CD4-positive, alpha-beta memory T cell (primary cell): ENCODE measurements around the gene MED23. TPM values are rescaled to one million over a fixed set of nuclear protein-coding genes. Genes with fewer than 3 reads are reported as not detected.

Source experiments
- CTCF ChIA-PET: fragments of 350-600 bp; sonication (Branson Sonifier 250); formaldehyde crosslinking; loops from one replicate; lab custom pipeline; 2021; ENCODE audit warnings: inconsistent platforms; ENCODE audit not compliant: partially characterized antibody; lab: Charles Lee
- POLR2A ChIA-PET: fragments of 350-600 bp; sonication (Branson Sonifier 250); formaldehyde crosslinking; loops from one replicate; lab custom pipeline; 2021; ENCODE audit not compliant: partially characterized antibody; lab: Charles Lee
- DNase-seq, 5 donors: peaks; one replicate each; pipeline versions ENCODE4 v3.0.0 to v3.0.0-alpha.2; 2020 to 2022; ENCODE audit warnings: mixed read lengths in 1 of 5
- H3K27ac ChIP-seq: one replicate; pipeline ENCODE4 v1.7.0; 2013; ENCODE audit warnings: low read depth, low read length
- H3K27me3 ChIP-seq: 2 replicates; pipeline ENCODE4 v1.7.0; 2013; ENCODE audit warnings: mild to moderate bottlenecking, low read length, moderate library complexity; ENCODE audit not compliant: insufficient read depth
- H3K36me3 ChIP-seq: 2 replicates; pipeline ENCODE4 v1.7.0; 2013; ENCODE audit warnings: mild to moderate bottlenecking, low read length, moderate library complexity; ENCODE audit not compliant: insufficient read depth
- H3K4me1 ChIP-seq: 2 replicates; pipeline ENCODE4 v1.7.0; 2013; ENCODE audit warnings: mild to moderate bottlenecking, low read length, moderate library complexity; ENCODE audit not compliant: insufficient read depth
- H3K4me3 ChIP-seq, 2 donors: one replicate each; pipeline ENCODE4 v1.7.0; 2013; ENCODE audit warnings: low read length in 2 of 2, mild to moderate bottlenecking in 1 of 2
- H3K9me3 ChIP-seq, 2 donors: one replicate each; pipeline ENCODE4 v1.7.0; 2013; ENCODE audit warnings: low read length in 2 of 2, control low read depth in 1 of 2; ENCODE audit not compliant: control insufficient read depth in 1 of 2
- H3K27ac Mint-ChIP-seq, 7 donors: one replicate each; pipeline ENCODE4 v1.8.0; 2020 to 2021; ENCODE audit warnings: mixed read lengths in 7 of 7, mild to moderate bottlenecking in 6 of 7, inconsistent platforms in 3 of 7, moderate library complexity in 3 of 7
- H3K27me3 Mint-ChIP-seq, 2 donors: one replicate each; pipeline ENCODE4 v1.8.0; 2020 to 2021; ENCODE audit warnings: mixed read lengths in 2 of 2
- H3K36me3 Mint-ChIP-seq, 2 donors: one replicate each; pipeline ENCODE4 v1.8.0; 2020 to 2021; ENCODE audit warnings: mixed read lengths in 2 of 2, inconsistent platforms in 1 of 2, mild to moderate bottlenecking in 1 of 2
- H3K4me1 Mint-ChIP-seq, 4 donors: one replicate each; pipeline ENCODE4 v1.8.0; 2020 to 2021; ENCODE audit warnings: mixed read lengths in 4 of 4, mild to moderate bottlenecking in 1 of 4
- H3K4me3 Mint-ChIP-seq, 8 donors: one replicate each; pipeline ENCODE4 v1.8.0; 2020 to 2021; ENCODE audit warnings: mixed read lengths in 8 of 8, mild to moderate bottlenecking in 7 of 8, moderate library complexity in 6 of 8, inconsistent platforms in 3 of 8
- H3K9me3 Mint-ChIP-seq, 8 donors: one replicate each; pipeline ENCODE4 v1.8.0; 2020 to 2021; ENCODE audit warnings: mixed read lengths in 8 of 8, mild to moderate bottlenecking in 5 of 8, inconsistent platforms in 3 of 8, moderate library complexity in 1 of 8
- intact Hi-C: fragments of 100-400 bp; cut with micrococcal nuclease; formaldehyde crosslinking; loops from one replicate; pipeline ENCODE4 v1.15.1; 2023
- polyA plus RNA-seq, 2 donors: library from polyadenylated mRNA; unstranded; fragments of 300-500 nt; fragmentation: Illumina TruSeq; gene quantifications; one replicate each; pipeline ENCODE4 v1.2.3, GENCODE V29; 2021
- total RNA-seq, 2 experiments: library from RNA; stranded (reverse); gene quantifications; one replicate each; pipeline ENCODE4 v1.2.3, GENCODE V29; 2021

The MED23 gene
- total and polyA plus RNA-seq, 4 experiments from 2014 or later, result 10.9 to 56.4 (median 35.8) TPM

- Histone ChIP-seq H3K27me3 (no peaks in the 10 kb centered on the region), H3K36me3 (no peaks in the 10 kb centered on the region), H3K27ac (no peak overlapping the region), H3K4me3 (no peak overlapping the region), H3K9me3 (no peaks in the 10 kb centered on the region), H3K4me1 (peaks cover 19% of the 10 kb centered on the region)
- Mint-ChIP-seq H3K9me3 (no peaks in the 10 kb centered on the region), H3K27me3 (no peaks in the 10 kb centered on the region), H3K36me3 (peaks cover 0 to 8% of the 10 kb centered on the region in 2 donors), H3K4me1 (peaks cover 14 to 31% (median 24%) of the 10 kb centered on the region in 4 donors), H3K27ac (peak overlapping the region in 1 of 7 donors; percentile 19), H3K4me3 (no peak overlapping the region)
- CTCF ChIA-PET, result interaction anchor here (5.2 kb wide), 1 partner anchor 746 kb away, joined by 68 read pairs; no protein-coding TSS in a partner anchor
- POLR2A ChIA-PET, result no interaction called here
- no peak for DNase-seq
- intact Hi-C loops, result no loop called here
Observed at GRCh38 chr6:131631625-131632289, 3.7 kb upstream of the MED23 start.

DNA sequence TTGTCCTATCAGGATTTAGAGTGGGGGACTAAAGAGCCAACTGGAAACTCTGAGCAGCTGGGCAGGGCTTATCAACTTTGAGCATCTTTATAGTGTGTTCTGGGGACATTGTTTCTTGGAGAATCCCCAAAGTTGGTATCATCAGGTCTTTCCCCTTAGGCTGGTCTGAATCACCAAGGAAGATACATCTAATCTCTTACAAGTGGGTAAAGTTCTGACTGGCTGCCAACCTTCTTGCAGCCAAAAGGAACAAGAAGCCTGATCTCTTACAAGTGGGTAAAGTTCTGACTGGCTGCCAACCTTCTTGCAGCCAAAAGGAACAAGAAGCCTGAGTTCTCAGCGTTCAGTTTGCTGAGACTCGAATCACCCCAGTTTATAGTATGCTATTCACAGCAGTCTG is 1.6 kb upstream of the MED23 start:
- Mint-ChIP-seq H3K9me3 (no peaks in the 10 kb centered on the region), H3K27ac (peak overlapping the region in 4 of 7 donors; percentile 7 to 88 (median 42)), H3K27me3 (no peaks in the 10 kb centered on the region), H3K36me3 (peaks cover 2 to 15% of the 10 kb centered on the region in 2 donors), H3K4me1 (peaks cover 19 to 37% (median 29%) of the 10 kb centered on the region in 4 donors), H3K4me3 (peak overlapping the region in 2 of 8 donors; percentile 32 to 98)
- peaks cover 8% of the 10 kb centered on the region for H3K36me3 ChIP-seq
- no peak overlapping the region for H3K27ac ChIP-seq
- H3K27me3 ChIP-seq, result no peaks in the 10 kb centered on the region
- intact Hi-C loops, result loop anchor here (2.0 to 5.0 kb wide), 6 partner anchors 111 to 883 kb away; partner anchors contain the start of genes ENPP1, EPB41L2 and STX7
- POLR2A ChIA-PET, result interaction anchor here (1.1 to 3.0 kb wide), 3 partner anchors 16 to 447 kb away, joined by 3 to 16 read pairs (median 5); no protein-coding TSS in a partner anchor
- DNase-seq, result no peak
- CTCF ChIA-PET, result interaction anchor here (1.1 to 5.2 kb wide), 8 partner anchors 11 to 748 kb away, joined by 3 to 68 read pairs (median 13); no protein-coding TSS in a partner anchor
- H3K9me3 ChIP-seq, result no peaks in the 10 kb centered on the region
- H3K4me3 ChIP-seq, result no peak overlapping the region
- H3K4me1 ChIP-seq, result peaks cover 26% of the 10 kb centered on the region

DNA sequence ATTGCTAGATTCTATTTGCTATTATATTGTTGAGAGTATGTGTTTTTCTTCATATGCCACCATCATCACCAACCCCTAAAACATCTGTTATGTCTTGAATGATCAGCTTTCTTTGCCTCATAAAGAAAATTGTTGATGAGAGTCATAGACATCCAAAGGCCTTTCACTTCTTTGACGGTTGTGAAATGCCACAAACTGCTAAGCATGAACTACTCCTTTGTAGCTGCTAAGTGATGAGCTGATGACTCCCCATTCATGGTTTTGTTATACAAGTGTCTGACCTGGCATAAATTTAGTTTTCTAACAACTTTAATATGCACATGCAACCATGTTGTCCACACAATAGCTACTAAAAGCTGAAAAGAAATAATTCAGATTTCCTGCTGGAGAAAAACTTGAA is 684 bp upstream of the MED23 start:
- Histone ChIP-seq H3K27me3 (no peaks in the 10 kb centered on the region), H3K36me3 (peaks cover 17% of the 10 kb centered on the region), H3K27ac (no peak overlapping the region), H3K9me3 (no peaks in the 10 kb centered on the region), H3K4me1 (peaks cover 26% of the 10 kb centered on the region), H3K4me3 (peak overlapping the region in 1 of 2 donors; percentile 93)
- Mint-ChIP-seq H3K4me3 (peak overlapping the region; percentile 96 to 99 (median 98)), H3K4me1 (peaks cover 19 to 37% (median 31%) of the 10 kb centered on the region in 4 donors), H3K36me3 (peaks cover 4 to 23% of the 10 kb centered on the region in 2 donors), H3K27ac (peak overlapping the region in 6 of 7 donors; percentile 1 to 97 (median 92)), H3K27me3 (no peaks in the 10 kb centered on the region), H3K9me3 (no peaks in the 10 kb centered on the region)
- peak in 1 of 5 donors; percentile 2 for DNase-seq
- CTCF ChIA-PET, result interaction anchor here (0.6 to 5.2 kb wide), 40 partner anchors 10 to 884 kb away, joined by 3 to 68 read pairs (median 5); partner anchors contain the start of genes ENPP3 and STX7
- intact Hi-C loops, result loop anchor here (1.0 to 5.0 kb wide), 10 partner anchors 94 to 884 kb away; partner anchors contain the start of genes ENPP1, EPB41L2 and STX7
- POLR2A ChIA-PET, result interaction anchor here (1.0 to 3.0 kb wide), 9 partner anchors 12 to 1191 kb away, joined by 3 to 17 read pairs (median 3); partner anchors contain the start of gene EPB41L2

DNA sequence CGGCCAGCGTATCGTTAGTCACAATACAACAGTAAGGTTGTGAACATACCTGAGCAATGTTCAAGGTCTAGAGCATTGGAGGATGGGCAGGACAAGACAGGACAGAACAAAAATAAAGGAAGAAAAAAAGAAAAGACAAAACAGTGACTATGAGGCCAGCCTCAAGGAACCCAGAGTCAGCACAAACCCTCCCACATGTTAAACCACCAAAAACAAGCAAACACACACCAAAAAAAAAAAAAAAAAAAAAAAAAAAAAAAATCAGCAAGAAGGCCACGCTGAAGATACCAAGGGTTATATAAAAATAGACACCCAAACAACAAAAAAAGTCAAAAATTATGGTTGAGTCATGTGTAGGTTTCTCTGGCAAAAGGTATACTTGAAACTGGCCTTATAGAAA is 12.8 kb downstream of the MED23 start:
- DNase-seq, result no peak
- ChIA-PET CTCF (no interaction called here), POLR2A (interaction anchor here (3.3 kb wide), 1 partner anchor 13 kb away, joined by 16 read pairs; the partner anchor contains the start of gene MED23)
- Mint-ChIP-seq H3K27me3 (no peaks in the 10 kb centered on the region), H3K4me3 (no peak overlapping the region), H3K27ac (no peak overlapping the region), H3K4me1 (peaks cover 0 to 5% (median under 1%) of the 10 kb centered on the region in 4 donors), H3K9me3 (no peaks in the 10 kb centered on the region), H3K36me3 (peaks cover 46 to 72% of the 10 kb centered on the region in 2 donors)
- no peak overlapping the region for H3K27ac ChIP-seq
- peaks cover 67% of the 10 kb centered on the region for H3K36me3 ChIP-seq
- no peaks in the 10 kb centered on the region for H3K27me3 ChIP-seq
- intact Hi-C loops, result no loop called here
- no peaks in the 10 kb centered on the region for H3K9me3 ChIP-seq
- H3K4me1 ChIP-seq, result no peaks in the 10 kb centered on the region
- H3K4me3 ChIP-seq, result no peak overlapping the region

GRCh38 chr6:131613296-131613925 is 14.6 kb downstream of the MED23 start:
- peaks cover 53 to 73% of the 10 kb centered on the region in 2 donors for H3K36me3 Mint-ChIP-seq
- ChIA-PET CTCF (interaction anchor here (1.2 to 6.2 kb wide), 3 partner anchors 13 to 16 kb away, joined by 3 to 45 read pairs (median 12); partner anchors contain the start of gene MED23), POLR2A (interaction anchor here (1.3 to 3.3 kb wide), 2 partner anchors 14 to 15 kb away, joined by 3 to 16 read pairs; partner anchors contain the start of gene MED23)
- H3K9me3 Mint-ChIP-seq, result no peaks in the 10 kb centered on the region
- H3K27ac ChIP-seq, result no peak overlapping the region
- H3K27me3 ChIP-seq, result no peaks in the 10 kb centered on the region
- no peak overlapping the region for H3K4me3 Mint-ChIP-seq
- no peak for DNase-seq
- H3K9me3 ChIP-seq, result no peaks in the 10 kb centered on the region
- peak overlapping the region in 1 of 7 donors; percentile 25 for H3K27ac Mint-ChIP-seq
- intact Hi-C loops, result no loop called here
- H3K36me3 ChIP-seq, result peaks cover 63% of the 10 kb centered on the region
- no peaks in the 10 kb centered on the region for H3K4me1 ChIP-seq
- no peak overlapping the region for H3K4me3 ChIP-seq
- peaks cover 0 to 9% (median under 1%) of the 10 kb centered on the region in 4 donors for H3K4me1 Mint-ChIP-seq
- no peaks in the 10 kb centered on the region for H3K27me3 Mint-ChIP-seq

GRCh38 chr6:131602781-131603312 is 25.2 kb downstream of the MED23 start:
- Mint-ChIP-seq H3K4me3 (peak overlapping the region in 1 of 8 donors; percentile 6), H3K36me3 (peaks cover 51 to 74% of the 10 kb centered on the region in 2 donors), H3K9me3 (no peaks in the 10 kb centered on the region), H3K27me3 (no peaks in the 10 kb centered on the region), H3K27ac (no peak overlapping the region), H3K4me1 (peaks cover 0 to 2% (median 0%) of the 10 kb centered on the region in 4 donors)
- Histone ChIP-seq H3K4me1 (no peaks in the 10 kb centered on the region), H3K36me3 (peaks cover 57% of the 10 kb centered on the region), H3K27me3 (no peaks in the 10 kb centered on the region), H3K9me3 (no peaks in the 10 kb centered on the region), H3K4me3 (no peak overlapping the region), H3K27ac (no peak overlapping the region)
- CTCF ChIA-PET, result interaction anchor here (1.1 to 2.3 kb wide), 2 partner anchors 25 to 718 kb away, joined by 3 to 8 read pairs; partner anchors contain the start of gene MED23
- intact Hi-C loops, result no loop called here
- POLR2A ChIA-PET, result no interaction called here
- DNase-seq, result no peak
